BE2C (cell line): ENCODE measurements around the gene NDUFB6.

ENCODE experiments used
- DNase-seq: peaks from one replicate; pipeline ENCODE4 v3.0.0-alpha.2; 2020
- H3K27me3 ChIP-seq: fragments of 250-450 bp; sonication (Bioruptor Pico); 2 replicates; pipeline ENCODE4 v1.5.1; 2020; ENCODE audit warnings: mild to moderate bottlenecking
- H3K36me3 ChIP-seq: fragments of 250-450 bp; sonication (Bioruptor Pico); 2 replicates; pipeline ENCODE4 v1.5.1; 2020; ENCODE audit warnings: mild to moderate bottlenecking
- H3K4me1 ChIP-seq: fragments of 250-450 bp; sonication (Bioruptor Pico); 2 replicates; pipeline ENCODE4 v1.5.1; 2020
- H3K4me3 ChIP-seq: 2 replicates; pipeline ENCODE4 v1.5.1; 2011; ENCODE audit warnings: low read depth, low read length
- H3K9me3 ChIP-seq: fragments of 250-450 bp; sonication (Bioruptor Pico); 2 replicates; pipeline ENCODE4 v1.5.1; 2020
- TF ChIP-seq, protein P1 (sequence below): IDR thresholded peaks from 2 replicates; pipeline ENCODE4 v1.5.1; 2012; ENCODE audit warnings: mild to moderate bottlenecking, low read depth, low read length

NDUFB6 gene

DNA sequence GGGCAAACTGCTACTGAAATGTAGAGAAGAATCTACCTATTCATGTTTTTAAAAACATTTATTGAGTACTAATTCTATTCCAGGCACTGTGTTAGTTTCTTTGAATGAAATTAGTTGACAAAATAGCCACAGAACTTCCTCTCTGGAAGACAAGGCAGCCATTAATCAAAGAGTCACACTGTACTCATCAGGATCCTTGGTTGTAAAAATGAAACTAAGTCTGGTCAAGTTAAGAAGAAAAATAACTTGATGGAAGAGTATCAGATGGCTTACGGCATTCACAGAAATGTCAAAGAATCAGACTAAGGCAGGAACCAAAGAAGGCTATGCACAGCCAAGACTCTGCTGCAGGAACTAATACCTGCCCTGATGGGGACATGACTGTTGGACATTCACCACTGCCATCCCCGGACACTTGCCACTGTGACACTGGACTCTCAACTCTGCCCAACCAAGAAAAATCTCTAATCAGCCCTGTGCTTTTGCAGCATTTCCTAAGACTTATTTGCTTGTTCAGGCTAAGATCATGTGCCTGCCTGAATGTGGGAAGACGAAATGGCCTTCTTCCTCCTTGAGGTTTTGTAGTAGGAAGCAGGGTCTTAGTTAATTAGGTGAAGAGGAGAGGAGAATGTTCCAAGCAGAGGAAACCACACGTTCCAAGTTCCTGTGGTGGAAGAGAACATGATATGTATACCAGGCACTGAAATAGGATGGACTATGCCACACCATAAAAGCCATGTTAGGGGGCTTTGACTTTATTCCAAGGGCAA lies 23.3 kb upstream of the NDUFB6 start:
- no peak for DNase-seq
- Histone ChIP-seq H3K36me3 (no peaks in the 10 kb centered on the region), H3K9me3 (no peaks in the 10 kb centered on the region), H3K4me1 (no peaks in the 10 kb centered on the region), H3K27me3 (no peaks in the 10 kb centered on the region), H3K4me3 (no peak overlapping the region)
- TF ChIP-seq, protein P1, sequence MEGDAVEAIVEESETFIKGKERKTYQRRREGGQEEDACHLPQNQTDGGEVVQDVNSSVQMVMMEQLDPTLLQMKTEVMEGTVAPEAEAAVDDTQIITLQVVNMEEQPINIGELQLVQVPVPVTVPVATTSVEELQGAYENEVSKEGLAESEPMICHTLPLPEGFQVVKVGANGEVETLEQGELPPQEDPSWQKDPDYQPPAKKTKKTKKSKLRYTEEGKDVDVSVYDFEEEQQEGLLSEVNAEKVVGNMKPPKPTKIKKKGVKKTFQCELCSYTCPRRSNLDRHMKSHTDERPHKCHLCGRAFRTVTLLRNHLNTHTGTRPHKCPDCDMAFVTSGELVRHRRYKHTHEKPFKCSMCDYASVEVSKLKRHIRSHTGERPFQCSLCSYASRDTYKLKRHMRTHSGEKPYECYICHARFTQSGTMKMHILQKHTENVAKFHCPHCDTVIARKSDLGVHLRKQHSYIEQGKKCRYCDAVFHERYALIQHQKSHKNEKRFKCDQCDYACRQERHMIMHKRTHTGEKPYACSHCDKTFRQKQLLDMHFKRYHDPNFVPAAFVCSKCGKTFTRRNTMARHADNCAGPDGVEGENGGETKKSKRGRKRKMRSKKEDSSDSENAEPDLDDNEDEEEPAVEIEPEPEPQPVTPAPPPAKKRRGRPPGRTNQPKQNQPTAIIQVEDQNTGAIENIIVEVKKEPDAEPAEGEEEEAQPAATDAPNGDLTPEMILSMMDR, result no peak

DNA sequence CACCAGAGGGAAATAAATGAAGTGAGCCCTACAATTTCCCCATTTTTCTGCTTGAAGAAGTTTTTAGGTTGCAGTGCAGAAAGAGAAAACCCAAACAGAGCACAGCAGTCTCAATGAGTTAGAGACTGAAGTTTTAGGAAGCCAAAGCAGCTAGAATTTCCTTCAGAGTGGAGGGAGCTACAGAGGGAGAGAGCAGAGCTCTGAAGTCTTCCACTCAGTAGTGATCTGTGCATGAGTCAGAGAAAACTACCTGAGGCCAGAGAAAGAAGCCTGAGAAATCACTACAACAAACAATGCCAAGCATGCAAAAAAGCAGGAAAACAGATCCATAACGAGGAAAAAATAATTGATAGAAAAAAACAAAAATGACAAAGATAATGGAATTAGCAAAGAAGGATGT lies 17.9 kb upstream of the NDUFB6 start:
- Histone ChIP-seq H3K27me3 (peaks cover 7% of the 10 kb centered on the region; the same call in 1 of the 2 replicates), H3K36me3 (no peaks in the 10 kb centered on the region), H3K4me1 (no peaks in the 10 kb centered on the region), H3K9me3 (no peaks in the 10 kb centered on the region), H3K4me3 (no peak overlapping the region)
- TF ChIP-seq, protein P1, result no peak
- DNase-seq, result no peak

DNA sequence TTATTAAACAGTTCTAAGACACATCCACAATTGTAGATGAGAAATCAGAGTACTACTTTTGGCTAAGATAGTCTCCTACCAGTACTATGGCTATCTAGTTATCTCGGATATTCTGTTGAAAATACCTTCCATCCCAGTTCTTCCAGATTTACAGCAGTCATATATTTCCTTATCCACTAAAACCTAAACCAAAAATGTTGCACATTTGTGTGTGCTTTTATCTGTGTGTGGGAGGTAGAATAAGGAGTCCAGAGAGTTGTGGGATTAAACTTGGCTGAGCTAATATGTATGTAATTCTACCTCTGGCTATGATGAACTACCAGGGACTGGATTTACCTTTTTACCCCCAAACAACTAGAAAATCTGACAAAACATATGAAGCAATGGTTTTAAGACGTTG lies 17.5 kb upstream of the NDUFB6 start:
- Histone ChIP-seq H3K9me3 (no peaks in the 10 kb centered on the region), H3K27me3 (peaks cover 7% of the 10 kb centered on the region; the same call in 1 of the 2 replicates), H3K36me3 (no peaks in the 10 kb centered on the region), H3K4me3 (no peak overlapping the region), H3K4me1 (no peaks in the 10 kb centered on the region)
- TF ChIP-seq, protein P1, result no peak
- DNase-seq, result no peak

DNA sequence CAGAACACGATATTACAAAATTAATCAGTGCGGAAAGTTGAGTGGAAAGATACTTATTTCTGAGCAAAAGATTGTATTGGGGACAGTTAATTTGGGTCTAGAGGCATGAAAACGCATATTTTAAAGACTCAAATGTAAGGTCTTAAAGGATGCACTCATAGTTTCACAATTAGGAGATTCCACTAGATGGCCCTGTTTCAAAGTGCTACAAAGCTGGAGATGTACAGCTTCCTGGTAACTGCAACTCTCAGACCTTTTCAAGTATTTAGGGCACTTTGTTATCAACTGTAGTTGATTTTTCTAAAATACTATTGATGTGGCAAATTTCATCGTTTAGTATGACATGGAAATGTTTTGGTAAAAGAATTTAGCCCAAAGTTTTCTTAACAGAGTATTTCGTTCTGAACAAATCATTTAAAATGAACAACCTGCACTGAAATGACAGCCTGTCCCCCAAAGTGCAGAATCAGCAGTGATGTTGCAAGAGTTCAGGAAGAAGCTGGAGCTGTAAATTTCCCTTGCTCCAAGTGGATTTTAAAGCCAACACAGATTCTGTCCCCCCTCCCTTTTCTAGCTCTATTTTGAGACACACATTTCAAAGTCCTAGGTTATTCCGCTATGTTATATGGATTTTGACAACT lies 16.2 kb upstream of the NDUFB6 start:
- H3K4me3 ChIP-seq, result no peak overlapping the region
- no peak for DNase-seq
- H3K36me3 ChIP-seq, result no peaks in the 10 kb centered on the region
- no peaks in the 10 kb centered on the region for H3K9me3 ChIP-seq
- H3K4me1 ChIP-seq, result no peaks in the 10 kb centered on the region
- TF ChIP-seq, protein P1, result peak; percentile 60
- H3K27me3 ChIP-seq, result peaks cover 7% of the 10 kb centered on the region; the same call in 1 of the 2 replicates

DNA sequence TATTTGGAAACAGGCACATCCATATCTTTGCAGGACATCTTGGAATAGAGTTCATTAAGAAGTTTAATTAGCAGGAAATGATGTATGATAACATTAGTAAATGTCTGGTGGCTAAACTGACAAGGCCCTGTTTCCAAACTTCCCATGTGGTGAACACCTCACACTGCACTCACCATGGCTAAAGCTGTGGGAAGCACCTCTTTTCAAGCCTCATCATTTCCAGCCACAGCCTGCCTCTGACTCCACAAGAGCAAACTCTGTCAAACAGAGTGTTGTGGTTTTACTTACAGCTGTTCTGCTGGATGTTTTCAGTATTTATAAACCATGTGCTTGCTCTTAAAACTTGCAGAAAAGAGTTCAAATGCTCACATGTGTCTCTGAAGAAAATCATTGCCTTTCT lies 14.9 kb upstream of the NDUFB6 start:
- Histone ChIP-seq H3K27me3 (peaks cover 7% of the 10 kb centered on the region; the same call in 1 of the 2 replicates), H3K36me3 (no peaks in the 10 kb centered on the region), H3K4me3 (no peak overlapping the region), H3K9me3 (no peaks in the 10 kb centered on the region), H3K4me1 (no peaks in the 10 kb centered on the region)
- no peak for DNase-seq
- TF ChIP-seq, protein P1, result no peak

DNA sequence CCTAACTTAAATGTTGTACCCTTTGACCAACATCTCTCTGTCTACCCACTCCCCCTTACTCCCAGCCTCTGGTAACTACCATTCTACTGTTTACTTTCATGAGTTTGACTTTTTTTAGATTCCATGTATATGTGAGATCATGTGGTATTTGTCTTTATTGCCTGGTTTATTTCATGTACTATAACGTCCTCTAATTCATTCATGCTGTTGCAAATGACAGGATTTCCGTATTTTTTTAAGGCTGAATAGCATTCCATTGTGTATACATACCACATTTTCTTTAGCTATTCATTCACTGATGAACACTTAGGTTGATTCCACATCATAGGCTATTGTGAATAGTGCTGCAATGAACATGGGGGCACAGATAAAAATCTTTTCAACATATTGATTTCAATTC lies 11.8 kb upstream of the NDUFB6 start:
- no peak for DNase-seq
- no peaks in the 10 kb centered on the region for H3K4me1 ChIP-seq
- no peaks in the 10 kb centered on the region for H3K36me3 ChIP-seq
- no peak overlapping the region for H3K4me3 ChIP-seq
- H3K27me3 ChIP-seq, result peaks cover 7% of the 10 kb centered on the region; the same call in 1 of the 2 replicates
- no peaks in the 10 kb centered on the region for H3K9me3 ChIP-seq
- TF ChIP-seq, protein P1, result no peak
